ENCODE data around the gene SMIM38.

GRCh38 chr11:69135420-69136363, 20.0 kb upstream of the SMIM38 start:
- TF ChIP-seq, protein P1, sequence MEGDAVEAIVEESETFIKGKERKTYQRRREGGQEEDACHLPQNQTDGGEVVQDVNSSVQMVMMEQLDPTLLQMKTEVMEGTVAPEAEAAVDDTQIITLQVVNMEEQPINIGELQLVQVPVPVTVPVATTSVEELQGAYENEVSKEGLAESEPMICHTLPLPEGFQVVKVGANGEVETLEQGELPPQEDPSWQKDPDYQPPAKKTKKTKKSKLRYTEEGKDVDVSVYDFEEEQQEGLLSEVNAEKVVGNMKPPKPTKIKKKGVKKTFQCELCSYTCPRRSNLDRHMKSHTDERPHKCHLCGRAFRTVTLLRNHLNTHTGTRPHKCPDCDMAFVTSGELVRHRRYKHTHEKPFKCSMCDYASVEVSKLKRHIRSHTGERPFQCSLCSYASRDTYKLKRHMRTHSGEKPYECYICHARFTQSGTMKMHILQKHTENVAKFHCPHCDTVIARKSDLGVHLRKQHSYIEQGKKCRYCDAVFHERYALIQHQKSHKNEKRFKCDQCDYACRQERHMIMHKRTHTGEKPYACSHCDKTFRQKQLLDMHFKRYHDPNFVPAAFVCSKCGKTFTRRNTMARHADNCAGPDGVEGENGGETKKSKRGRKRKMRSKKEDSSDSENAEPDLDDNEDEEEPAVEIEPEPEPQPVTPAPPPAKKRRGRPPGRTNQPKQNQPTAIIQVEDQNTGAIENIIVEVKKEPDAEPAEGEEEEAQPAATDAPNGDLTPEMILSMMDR (IDR thresholded peaks at IDR 0.05; ENCODE audit: borderline replicate concordance, extremely low read depth, low read length, poor library complexity, severe bottlenecking), result no peak
- no peak for TF ChIP-seq EZH2 (IDR thresholded peaks at IDR 0.05; ENCODE audit: borderline replicate concordance, low read depth, low read length, severe bottlenecking)

All from DND-41 (cell line).